22Rv1 (cell line): ENCODE data around the gene CDC6.

Source experiments
- H3K27ac ChIP-seq: fragments of 450-650 bp; 2 replicates; pipeline ENCODE4 v1.5.1; 2017
- CTCF ChIP-seq: fragments of 450-650 bp; IDR thresholded peaks from 2 replicates; pipeline ENCODE4 v1.5.1; 2017; ENCODE audit warnings: mild to moderate bottlenecking
- ZFX ChIP-seq: fragments of 450-650 bp; IDR thresholded peaks from 2 replicates; pipeline ENCODE4 v1.6.1; 2017; ENCODE audit warnings: antibody characterized with exemption, borderline replicate concordance

Gene CDC6

GRCh38 chr17:40268141-40268712 is 19.5 kb upstream of the CDC6 start:
- no peak overlapping the region for H3K27ac ChIP-seq
- TF ChIP-seq CTCF, result no peak
- TF ChIP-seq ZFX, result no peak

GRCh38 chr17:40278414-40278813 is 9.3 kb upstream of the CDC6 start:
- H3K27ac ChIP-seq, result no peak overlapping the region
- TF ChIP-seq CTCF (no peak), ZFX (no peak)

- H3K27ac ChIP-seq, result no peak overlapping the region
- TF ChIP-seq ZFX (no peak), CTCF (no peak)
These were observed 8.3 kb upstream of the CDC6 start for GRCh38 chr17:40279402-40279801.

GRCh38 chr17:40281663-40282062 is 6.0 kb upstream of the CDC6 start:
- no peak for TF ChIP-seq CTCF
- TF ChIP-seq ZFX, result no peak
- no peak overlapping the region for H3K27ac ChIP-seq

- peak overlapping the region; percentile 69 for H3K27ac ChIP-seq
- TF ChIP-seq ZFX (no peak), CTCF (no peak)
These were observed 4.0 kb upstream of the CDC6 start for GRCh38 chr17:40283662-40284061.

GRCh38 chr17:40284085-40284713 is 3.5 kb upstream of the CDC6 start:
- peak overlapping the region; percentile 69 for H3K27ac ChIP-seq
- peak; percentile 20; the same call in 1 of the 2 replicates for TF ChIP-seq CTCF
- TF ChIP-seq ZFX, result no peak

- no peak overlapping the region for H3K27ac ChIP-seq
These were observed 1.2 kb upstream of the CDC6 start for GRCh38 chr17:40286473-40286872.

More at GRCh38 chr17:40286473-40286872, 1.2 kb upstream of the CDC6 start:
- TF ChIP-seq CTCF, result no peak
- TF ChIP-seq ZFX, result no peak
